ENCODE results near the gene NOVA2.

The NOVA2 gene

GRCh38 chr19:46021531-46022041, 47.9 kb upstream of the NOVA2 start:
- Histone ChIP-seq H3K18ac (ENCODE audit: low read depth in 1 of 2, low read length in 2 of 2) (no peak overlapping the region), H3K9me3 (ENCODE audit: control insufficient read depth, low read length) (no peaks in the 10 kb centered on the region), H2BK12ac (ENCODE audit: low read length in 2 of 2) (no peak overlapping the region), H3K4me3 (ENCODE audit: insufficient read depth in 1 of 2, low read depth in 1 of 2, low read length in 2 of 2) (no peak overlapping the region), H3K4ac (ENCODE audit: low read depth in 1 of 2, low read length in 2 of 2) (no peak overlapping the region), H2BK15ac (ENCODE audit: low read depth, poor library complexity, severe bottlenecking) (no peak overlapping the region), H2AFZ (ENCODE audit: low read depth, low read length) (no peak overlapping the region), H3K27me3 (ENCODE audit: control insufficient read depth in 1 of 2, insufficient read depth in 1 of 2, low read length in 2 of 2) (peaks cover 0 to 34% of the 10 kb centered on the region in 2 experiments), H2AK5ac (ENCODE audit: low read length, severe bottlenecking) (no peak overlapping the region), H3K23ac (ENCODE audit: low read length in 2 of 2) (no peak overlapping the region), H3K4me2 (ENCODE audit: low read length, poor library complexity, severe bottlenecking) (no peak overlapping the region), H4K8ac (ENCODE audit: low read length) (no peak overlapping the region), H3K4me1 (ENCODE audit: control insufficient read depth, insufficient read depth, low read depth, low read length) (peaks cover 7% of the 10 kb centered on the region), H3K36me3 (ENCODE audit: control insufficient read depth in 1 of 2, insufficient read depth in 2 of 2, low read depth in 1 of 2, low read length in 2 of 2) (peaks cover 4 to 33% of the 10 kb centered on the region in 2 experiments), H3K14ac (ENCODE audit: low read length in 2 of 2) (no peak overlapping the region), H2BK5ac (ENCODE audit: low read depth, low read length, poor library complexity, severe bottlenecking) (no peak overlapping the region), H3K9ac (ENCODE audit: low read length) (no peak overlapping the region), H2BK120ac (ENCODE audit: low read depth, low read length) (no peak overlapping the region), H4K91ac (ENCODE audit: low read length) (no peak overlapping the region), H3K79me1 (replicated peaks; ENCODE audit: low read length, poor library complexity, severe bottlenecking) (peaks cover 4% of the 10 kb centered on the region), H3K27ac (ENCODE audit: low read length, poor library complexity, severe bottlenecking) (no peak overlapping the region)
- DNase-seq, result no peak
- 64% methylated on average over 11 of the region's 11 CpGs for WGBS

DNA sequence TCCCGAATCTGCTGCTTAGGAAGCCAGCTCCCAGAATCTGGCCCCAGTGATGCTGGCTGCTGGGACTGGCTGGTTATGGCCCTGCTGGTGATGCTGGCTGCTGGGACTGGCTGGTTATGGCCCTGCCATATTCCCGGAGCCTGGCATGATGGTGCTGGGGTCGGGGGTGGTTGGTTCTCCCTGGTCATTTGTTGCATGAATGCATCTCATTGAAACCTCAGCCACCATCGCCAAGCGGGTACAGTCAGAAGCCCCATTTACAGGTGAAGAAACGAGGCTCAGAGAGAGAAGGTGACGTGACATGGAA, 47.1 kb upstream of the NOVA2 start:
- H3K14ac ChIP-seq (ENCODE audit: low read length in 2 of 2), result no peak overlapping the region
- no peak overlapping the region for H2BK15ac ChIP-seq (ENCODE audit: low read depth, poor library complexity, severe bottlenecking)
- no peak for DNase-seq

GRCh38 chr19:46019270-46019669, 45.6 kb upstream of the NOVA2 start:
- peaks cover 4% of the 10 kb centered on the region for H3K79me1 ChIP-seq (replicated peaks; ENCODE audit: low read length, poor library complexity, severe bottlenecking)
- no peak overlapping the region for H2BK15ac ChIP-seq (ENCODE audit: low read depth, poor library complexity, severe bottlenecking)
- no peak overlapping the region for H3K9ac ChIP-seq (ENCODE audit: low read length)
- no peak overlapping the region for H3K18ac ChIP-seq (ENCODE audit: low read depth in 1 of 2, low read length in 2 of 2)
- no peak overlapping the region for H2BK12ac ChIP-seq (ENCODE audit: low read length in 2 of 2)
- no peak overlapping the region for H3K14ac ChIP-seq (ENCODE audit: low read length in 2 of 2)
- H2AK5ac ChIP-seq (ENCODE audit: low read length, severe bottlenecking), result no peak overlapping the region
- H3K4me1 ChIP-seq (ENCODE audit: control insufficient read depth, insufficient read depth, low read depth, low read length), result peaks cover 27% of the 10 kb centered on the region
- DNase-seq, result no peak
- 100% methylated on average over 7 of the region's 13 CpGs for WGBS
- H3K4me3 ChIP-seq (ENCODE audit: insufficient read depth in 1 of 2, low read depth in 1 of 2, low read length in 2 of 2), result no peak overlapping the region
- H2BK5ac ChIP-seq (ENCODE audit: low read depth, low read length, poor library complexity, severe bottlenecking), result no peak overlapping the region
- H4K91ac ChIP-seq (ENCODE audit: low read length), result no peak overlapping the region
- H3K4me2 ChIP-seq (ENCODE audit: low read length, poor library complexity, severe bottlenecking), result no peak overlapping the region
- peaks cover 4 to 33% of the 10 kb centered on the region in 2 experiments for H3K36me3 ChIP-seq (ENCODE audit: control insufficient read depth in 1 of 2, insufficient read depth in 2 of 2, low read depth in 1 of 2, low read length in 2 of 2)
- H3K23ac ChIP-seq (ENCODE audit: low read length in 2 of 2), result no peak overlapping the region
- H3K27ac ChIP-seq (ENCODE audit: low read length, poor library complexity, severe bottlenecking), result no peak overlapping the region
- H3K27me3 ChIP-seq (ENCODE audit: control insufficient read depth in 1 of 2, insufficient read depth in 1 of 2, low read length in 2 of 2), result peaks cover 4 to 47% of the 10 kb centered on the region in 2 experiments
- no peaks in the 10 kb centered on the region for H3K9me3 ChIP-seq (ENCODE audit: control insufficient read depth, low read length)
- no peak overlapping the region for H2BK120ac ChIP-seq (ENCODE audit: low read depth, low read length)
- H3K4ac ChIP-seq (ENCODE audit: low read depth in 1 of 2, low read length in 2 of 2), result no peak overlapping the region
- H2AFZ ChIP-seq (ENCODE audit: low read depth, low read length), result no peak overlapping the region
- no peak overlapping the region for H4K8ac ChIP-seq (ENCODE audit: low read length)

More for the DNA sequence above, 47.1 kb upstream of the NOVA2 start:
- Histone ChIP-seq H3K27me3 (ENCODE audit: control insufficient read depth in 1 of 2, insufficient read depth in 1 of 2, low read length in 2 of 2) (peaks cover under 1 to 42% of the 10 kb centered on the region in 2 experiments), H3K4me3 (ENCODE audit: insufficient read depth in 1 of 2, low read depth in 1 of 2, low read length in 2 of 2) (no peak overlapping the region), H3K23ac (ENCODE audit: low read length in 2 of 2) (no peak overlapping the region), H3K79me1 (replicated peaks; ENCODE audit: low read length, poor library complexity, severe bottlenecking) (peaks cover 4% of the 10 kb centered on the region), H3K4me1 (ENCODE audit: control insufficient read depth, insufficient read depth, low read depth, low read length) (peaks cover 16% of the 10 kb centered on the region), H3K4me2 (ENCODE audit: low read length, poor library complexity, severe bottlenecking) (no peak overlapping the region), H2BK5ac (ENCODE audit: low read depth, low read length, poor library complexity, severe bottlenecking) (no peak overlapping the region), H2BK12ac (ENCODE audit: low read length in 2 of 2) (no peak overlapping the region), H3K4ac (ENCODE audit: low read depth in 1 of 2, low read length in 2 of 2) (no peak overlapping the region), H3K18ac (ENCODE audit: low read depth in 1 of 2, low read length in 2 of 2) (no peak overlapping the region), H2BK120ac (ENCODE audit: low read depth, low read length) (no peak overlapping the region), H4K91ac (ENCODE audit: low read length) (no peak overlapping the region), H3K36me3 (ENCODE audit: control insufficient read depth in 1 of 2, insufficient read depth in 2 of 2, low read depth in 1 of 2, low read length in 2 of 2) (peaks cover 4 to 33% of the 10 kb centered on the region in 2 experiments), H4K8ac (ENCODE audit: low read length) (no peak overlapping the region), H3K9me3 (ENCODE audit: control insufficient read depth, low read length) (no peaks in the 10 kb centered on the region), H2AFZ (ENCODE audit: low read depth, low read length) (no peak overlapping the region), H2AK5ac (ENCODE audit: low read length, severe bottlenecking) (no peak overlapping the region), H3K9ac (ENCODE audit: low read length) (no peak overlapping the region), H3K27ac (ENCODE audit: low read length, poor library complexity, severe bottlenecking) (no peak overlapping the region)
- WGBS, result 88% methylated on average over 7 of the region's 7 CpGs

DNA sequence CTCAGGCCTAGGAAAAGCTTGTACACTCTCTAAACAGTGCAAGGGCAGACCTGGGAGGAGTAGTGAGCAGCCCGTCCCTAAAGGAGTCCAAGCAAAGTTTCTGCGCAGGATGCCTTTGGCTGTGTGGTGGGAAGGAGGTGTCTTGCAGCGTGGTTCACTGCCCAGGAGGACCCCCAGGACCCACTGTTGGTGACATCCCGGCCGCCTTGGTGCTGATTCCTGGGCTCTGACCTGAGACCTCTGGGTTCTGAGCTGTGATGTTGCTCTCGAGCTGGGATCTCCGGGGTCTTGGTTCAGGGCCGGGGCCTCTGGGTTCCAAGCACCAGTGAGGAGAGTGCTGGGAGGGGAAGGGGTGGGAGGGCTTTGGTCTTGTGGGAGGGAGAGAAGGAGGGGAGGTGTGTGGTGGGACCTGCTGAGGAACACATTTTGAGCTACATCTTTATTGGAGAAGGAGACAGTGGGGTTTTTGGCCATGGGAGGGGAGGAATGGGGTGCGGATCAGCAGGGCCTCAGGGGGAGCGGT, 45.1 kb upstream of the NOVA2 start:
- H2BK5ac ChIP-seq (ENCODE audit: low read depth, low read length, poor library complexity, severe bottlenecking), result no peak overlapping the region
- DNase-seq, result no peak

More for the DNA sequence above, 45.1 kb upstream of the NOVA2 start:
- Histone ChIP-seq H3K14ac (ENCODE audit: low read length in 2 of 2) (no peak overlapping the region), H4K91ac (ENCODE audit: low read length) (no peak overlapping the region), H3K4me3 (ENCODE audit: insufficient read depth in 1 of 2, low read depth in 1 of 2, low read length in 2 of 2) (no peak overlapping the region), H2BK15ac (ENCODE audit: low read depth, poor library complexity, severe bottlenecking) (no peak overlapping the region), H2AK5ac (ENCODE audit: low read length, severe bottlenecking) (no peak overlapping the region), H3K4me2 (ENCODE audit: low read length, poor library complexity, severe bottlenecking) (no peak overlapping the region), H3K4me1 (ENCODE audit: control insufficient read depth, insufficient read depth, low read depth, low read length) (peaks cover 27% of the 10 kb centered on the region), H3K36me3 (ENCODE audit: control insufficient read depth in 1 of 2, insufficient read depth in 2 of 2, low read depth in 1 of 2, low read length in 2 of 2) (peaks cover 4 to 33% of the 10 kb centered on the region in 2 experiments), H3K27me3 (ENCODE audit: control insufficient read depth in 1 of 2, insufficient read depth in 1 of 2, low read length in 2 of 2) (peaks cover 4 to 46% of the 10 kb centered on the region in 2 experiments), H2AFZ (ENCODE audit: low read depth, low read length) (no peak overlapping the region), H2BK12ac (ENCODE audit: low read length in 2 of 2) (no peak overlapping the region), H3K23ac (ENCODE audit: low read length in 2 of 2) (no peak overlapping the region), H3K4ac (ENCODE audit: low read depth in 1 of 2, low read length in 2 of 2) (no peak overlapping the region), H2BK120ac (ENCODE audit: low read depth, low read length) (no peak overlapping the region), H3K79me1 (replicated peaks; ENCODE audit: low read length, poor library complexity, severe bottlenecking) (peaks cover 4% of the 10 kb centered on the region), H3K18ac (ENCODE audit: low read depth in 1 of 2, low read length in 2 of 2) (no peak overlapping the region), H3K9ac (ENCODE audit: low read length) (no peak overlapping the region), H3K27ac (ENCODE audit: low read length, poor library complexity, severe bottlenecking) (no peak overlapping the region), H4K8ac (ENCODE audit: low read length) (no peak overlapping the region), H3K9me3 (ENCODE audit: control insufficient read depth, low read length) (no peaks in the 10 kb centered on the region)
- 96% methylated on average over 10 of the region's 10 CpGs for WGBS

Data from mesenchymal stem cell (in vitro differentiated cells and primary cell).